Lower leg skin (tissue), 4 donors: ENCODE results near the gene TRIM28. TPM values are rescaled to one million over a fixed set of nuclear protein-coding genes. Genes with fewer than 3 reads are reported as not detected.

ENCODE experiments used
- DNase-seq, 2 donors: peaks; one replicate each; pipeline ENCODE4 v3.0.0-alpha.2; 2019; ENCODE audit warnings: low spot score in 2 of 2
- H3K4me3 ChIP-seq: fragments of 200-600 bp; sonication (generic); 2 replicates; pipeline ENCODE4 v1.5.1; 2017; ENCODE audit warnings: mild to moderate bottlenecking, low read depth; ENCODE audit not compliant: poor library complexity, severe bottlenecking
- POLR2A ChIP-seq, 2 donors: fragments of 450-650 bp; IDR thresholded peaks; one replicate each; pipeline ENCODE4 v1.6.1; 2016 to 2017; ENCODE audit warnings: antibody characterized with exemption in 2 of 2, mild to moderate bottlenecking in 1 of 2, moderate library complexity in 1 of 2
- WGBS, 2 donors: methylation state at CpG; one replicate each; pipeline ENCODE4 v1.1.5; 2018; 5-methylcytosine and 5-hydroxymethylcytosine counted together
- intact Hi-C: fragments of 100-400 bp; cut with DNase I; formaldehyde crosslinking; loops from one replicate; pipeline ENCODE4 v1.15.0; 2023; ENCODE audit warnings: low total_unique reads
- total RNA-seq, 4 donors: library from RNA; depleted of rRNA; stranded (reverse); fragments of >200 nt; gene quantifications; one replicate each; pipeline ENCODE4 v1.1.0, GENCODE V29; 2016
- TF ChIP-seq, protein P1 (sequence below), 3 donors: fragments of 450-650 bp; IDR thresholded peaks; one replicate each; pipeline ENCODE4 v1.5.1; 2016; ENCODE audit warnings: antibody characterized with exemption in 3 of 3, mild to moderate bottlenecking in 3 of 3, moderate library complexity in 2 of 3

TRIM28 gene
- total RNA-seq, 4 donors from 2014 or later: 225 to 412 (median 265) TPM

DNA sequence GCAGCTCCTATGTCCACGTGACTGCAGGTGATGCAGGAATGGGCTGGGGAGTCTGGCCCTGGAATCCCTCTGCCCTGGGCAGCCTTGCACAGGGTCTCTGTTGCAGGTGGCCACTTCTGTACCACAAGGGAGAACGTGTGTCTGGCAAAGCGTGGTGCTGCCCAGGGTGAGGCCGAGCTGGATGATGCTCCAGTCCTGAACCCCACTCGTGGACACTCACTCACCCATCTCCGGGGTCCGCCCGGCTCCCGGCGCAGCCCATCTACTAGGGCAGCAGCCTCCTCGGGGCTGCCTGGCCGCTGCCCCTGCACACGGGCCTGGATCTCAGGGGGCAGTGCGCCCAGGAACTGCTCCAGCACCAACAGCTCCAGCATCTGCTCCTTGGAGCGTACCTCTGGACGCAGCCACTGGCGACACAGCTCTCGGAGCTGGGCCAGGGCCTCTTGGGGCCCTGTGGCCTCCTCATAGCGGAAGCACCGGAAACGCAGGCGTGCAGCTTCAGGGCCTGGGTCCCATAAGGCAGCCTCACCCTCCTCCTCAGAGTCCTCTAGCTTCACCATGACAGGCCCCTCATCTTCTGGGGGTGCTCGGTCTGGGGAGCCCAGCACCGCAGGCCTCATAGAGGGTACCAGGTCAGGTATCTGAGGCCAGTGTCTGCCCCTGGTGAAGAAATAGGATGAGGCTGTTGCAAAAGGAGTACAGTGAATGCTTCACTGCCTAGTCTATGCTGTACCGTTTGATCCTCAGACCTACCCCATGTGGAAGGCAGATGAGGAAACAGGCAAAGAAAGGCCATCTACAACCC is 27.1 kb downstream of the TRIM28 start:
- 83 to 93% methylated on average over 17 to 21 of the region's 25 CpGs for WGBS, 2 donors
- H3K4me3 ChIP-seq: no peak overlapping the region
- peak in 1 of 2 donors; percentile 80 for DNase-seq
- intact Hi-C loops: no loop called here
- TF ChIP-seq, protein P1, sequence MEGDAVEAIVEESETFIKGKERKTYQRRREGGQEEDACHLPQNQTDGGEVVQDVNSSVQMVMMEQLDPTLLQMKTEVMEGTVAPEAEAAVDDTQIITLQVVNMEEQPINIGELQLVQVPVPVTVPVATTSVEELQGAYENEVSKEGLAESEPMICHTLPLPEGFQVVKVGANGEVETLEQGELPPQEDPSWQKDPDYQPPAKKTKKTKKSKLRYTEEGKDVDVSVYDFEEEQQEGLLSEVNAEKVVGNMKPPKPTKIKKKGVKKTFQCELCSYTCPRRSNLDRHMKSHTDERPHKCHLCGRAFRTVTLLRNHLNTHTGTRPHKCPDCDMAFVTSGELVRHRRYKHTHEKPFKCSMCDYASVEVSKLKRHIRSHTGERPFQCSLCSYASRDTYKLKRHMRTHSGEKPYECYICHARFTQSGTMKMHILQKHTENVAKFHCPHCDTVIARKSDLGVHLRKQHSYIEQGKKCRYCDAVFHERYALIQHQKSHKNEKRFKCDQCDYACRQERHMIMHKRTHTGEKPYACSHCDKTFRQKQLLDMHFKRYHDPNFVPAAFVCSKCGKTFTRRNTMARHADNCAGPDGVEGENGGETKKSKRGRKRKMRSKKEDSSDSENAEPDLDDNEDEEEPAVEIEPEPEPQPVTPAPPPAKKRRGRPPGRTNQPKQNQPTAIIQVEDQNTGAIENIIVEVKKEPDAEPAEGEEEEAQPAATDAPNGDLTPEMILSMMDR (IDR thresholded peaks at IDR 0.05): no peak
- TF ChIP-seq POLR2A (IDR thresholded peaks at IDR 0.05): no peak

DNA sequence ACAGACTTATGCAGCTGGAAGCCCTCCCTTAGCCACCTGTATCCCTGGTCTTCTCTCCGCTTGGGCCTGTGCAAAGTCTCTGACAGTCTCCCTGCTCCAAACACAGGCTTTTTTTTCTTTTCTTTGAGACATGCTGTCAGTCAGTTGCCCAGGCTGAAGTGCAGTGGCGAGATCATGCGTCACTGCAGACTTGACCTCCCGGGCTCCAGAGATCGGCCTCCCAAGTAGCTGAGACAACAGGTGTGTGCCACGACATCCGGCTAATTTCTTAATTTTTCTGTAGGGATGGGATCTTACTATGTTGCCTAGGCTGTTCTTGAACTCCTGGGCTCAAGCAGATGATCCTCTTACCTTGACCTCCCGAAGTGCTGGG is 27.7 kb downstream of the TRIM28 start:
- no peak overlapping the region for H3K4me3 ChIP-seq
- intact Hi-C loops: no loop called here
- peak in 1 of 2 donors; percentile 71 for DNase-seq
- TF ChIP-seq, protein P1 (IDR thresholded peaks at IDR 0.05): no peak
- no peak for TF ChIP-seq POLR2A (IDR thresholded peaks at IDR 0.05)
- 91 to 92% methylated on average over 8 of the region's 8 CpGs for WGBS, 2 donors

DNA sequence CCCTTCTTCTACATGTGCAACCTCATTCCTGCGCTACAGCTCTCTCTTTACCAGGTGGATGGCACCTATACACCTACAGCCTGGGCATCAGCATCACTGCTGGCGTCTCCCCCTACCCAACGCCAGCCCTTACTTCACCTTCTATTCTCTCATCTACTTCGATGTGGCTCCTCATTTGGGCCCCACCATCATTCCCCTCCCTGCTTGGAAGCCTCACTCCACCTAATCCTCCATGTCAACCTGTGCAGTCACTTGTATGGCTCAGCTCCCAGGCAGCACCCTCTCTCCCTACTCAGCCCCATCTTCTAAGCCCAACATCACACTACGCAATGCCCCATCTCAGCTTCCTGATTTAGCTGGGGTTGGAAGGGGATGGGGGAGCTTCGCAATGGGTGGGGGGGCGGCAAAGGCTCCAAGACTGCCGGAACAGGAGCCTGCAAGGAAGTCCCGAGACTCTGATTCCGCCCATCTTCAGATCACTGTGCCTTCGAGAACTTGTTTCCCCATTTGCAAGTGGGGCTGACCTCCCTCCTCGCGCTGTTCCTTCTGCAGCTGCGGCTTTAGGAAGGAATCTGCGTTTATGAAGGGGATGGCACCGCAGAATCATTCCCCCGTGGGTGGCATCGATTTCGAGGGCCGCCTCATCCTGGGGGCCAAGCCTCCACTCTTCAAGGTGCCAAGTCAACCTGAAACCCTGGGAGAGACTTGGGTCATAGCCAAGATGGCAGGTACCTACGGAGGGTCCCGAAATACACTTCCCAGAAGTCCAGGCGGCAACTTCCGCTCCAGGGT is 28.4 kb downstream of the TRIM28 start:
- TF ChIP-seq POLR2A (IDR thresholded peaks at IDR 0.05): no peak
- TF ChIP-seq, protein P1 (IDR thresholded peaks at IDR 0.05): no peak
- H3K4me3 ChIP-seq: no peak overlapping the region
- 43 to 48% methylated on average over 24 of the region's 24 CpGs for WGBS, 2 donors
- intact Hi-C loops: no loop called here
- peak in 1 of 2 donors; percentile 80 for DNase-seq

DNA sequence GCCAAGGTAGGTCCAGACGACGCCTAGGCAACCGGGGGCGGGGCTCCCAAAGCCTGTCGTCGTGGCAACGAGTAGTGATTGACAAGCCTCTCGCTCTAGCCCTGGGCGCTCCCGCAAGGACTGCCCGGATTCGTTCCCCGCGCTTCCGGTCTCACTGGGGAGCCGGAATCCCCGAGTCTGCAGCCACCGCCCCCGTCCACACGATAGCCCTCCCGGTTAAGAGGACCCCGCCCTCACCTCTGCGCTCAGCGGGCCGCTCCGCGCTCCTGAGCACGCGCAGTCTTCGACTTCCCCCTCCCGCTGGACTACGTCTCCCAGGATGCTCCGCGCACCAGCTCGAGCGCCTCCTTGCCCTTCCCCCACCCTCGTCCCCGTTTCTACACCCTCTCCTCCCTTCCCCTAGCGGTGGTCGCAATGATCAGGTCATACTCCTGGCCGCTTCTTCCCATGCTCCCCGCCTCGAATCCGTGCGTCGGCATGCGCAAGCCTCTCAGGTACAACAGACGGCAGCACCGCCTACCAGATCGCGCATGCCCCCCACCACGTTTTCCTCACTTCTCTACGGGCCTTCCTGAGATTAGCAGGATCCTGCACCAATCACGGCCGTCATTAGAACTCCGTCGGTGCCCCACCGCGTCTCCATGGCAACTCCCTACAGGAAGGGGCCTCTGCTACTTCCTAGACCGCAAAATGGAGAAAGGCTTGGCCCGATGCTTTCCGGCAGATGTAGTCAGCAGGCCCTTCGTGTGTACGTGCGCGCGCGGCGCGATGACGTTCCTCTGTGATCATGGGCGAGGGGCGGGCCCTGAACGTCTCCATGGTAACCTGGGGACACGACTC is 29.2 kb downstream of the TRIM28 start, which contains the start of gene MZF1:
MZF1 (minus strand) TSS at position 518 of the 840 bp plus-strand sequence. CDS start 1,946 bp downstream, outside the sequence.
- no peak for TF ChIP-seq POLR2A (IDR thresholded peaks at IDR 0.05)
- TF ChIP-seq, protein P1 (IDR thresholded peaks at IDR 0.05): peak in 1 of 3 donors; percentile 85
- peak within 1 kb of the TSS; percentile 55 for H3K4me3 ChIP-seq
- WGBS, 2 donors: 0 to 1% methylated on average over 63 to 72 of the region's 75 CpGs
- peak; percentile 100 for DNase-seq
- intact Hi-C loops: no loop called here

DNA sequence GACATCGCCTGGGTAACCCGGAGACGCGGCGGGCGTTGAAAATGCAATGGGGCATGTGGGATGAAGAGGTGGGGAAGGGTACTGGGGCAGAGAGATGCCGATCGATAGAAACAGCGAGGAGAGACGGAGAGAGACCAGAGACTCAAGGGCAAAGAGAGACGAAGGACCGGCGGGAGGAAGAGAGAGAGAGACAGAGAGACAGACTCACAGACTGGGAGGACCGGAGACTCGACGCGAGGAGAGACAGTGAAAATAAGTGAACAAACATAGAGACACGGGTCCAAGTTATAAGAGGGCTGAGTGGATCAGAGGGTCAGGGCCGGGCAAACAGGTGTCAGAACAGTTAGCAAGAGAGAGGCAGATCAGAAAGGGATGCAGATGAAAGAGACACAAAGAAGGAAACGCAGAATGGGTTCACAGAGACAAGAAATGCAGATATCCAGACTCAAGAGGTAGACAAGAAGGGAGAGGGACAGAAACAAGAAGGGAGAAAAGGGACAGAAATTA is 29.8 kb downstream of the TRIM28 start:
- DNase-seq: no peak
- intact Hi-C loops: no loop called here
- 1% methylated on average over 20 of the region's 20 CpGs for WGBS, 2 donors
- peak overlapping the region; percentile 6 for H3K4me3 ChIP-seq
- no peak for TF ChIP-seq POLR2A (IDR thresholded peaks at IDR 0.05)
- TF ChIP-seq, protein P1 (IDR thresholded peaks at IDR 0.05): no peak
